ENCODE measurements around the gene RNF223.

RNF223 gene

GRCh38 chr1:1063261-1063944 lies 10.7 kb downstream of the RNF223 start:
- DNase-seq (ENCODE audit: low read depth): no peak
- no peak overlapping the region for H3K4me3 ChIP-seq (ENCODE audit: low read length)
- no peak for TF ChIP-seq CTCF (conservative IDR thresholded peaks at IDR 0.05; ENCODE audit: low read length)

GRCh38 chr1:1062348-1063163 lies 11.6 kb downstream of the RNF223 start:
- no peak for DNase-seq (ENCODE audit: low read depth)
- no peak overlapping the region for H3K4me3 ChIP-seq (ENCODE audit: low read length)
- TF ChIP-seq CTCF (conservative IDR thresholded peaks at IDR 0.05; ENCODE audit: low read length): no peak

GRCh38 chr1:1061682-1062345 lies 12.3 kb downstream of the RNF223 start:
- H3K4me3 ChIP-seq (ENCODE audit: low read length): no peak overlapping the region
- TF ChIP-seq CTCF (conservative IDR thresholded peaks at IDR 0.05; ENCODE audit: low read length): no peak

GRCh38 chr1:1060281-1061000 lies 13.7 kb downstream of the RNF223 start:
- no peak for DNase-seq (ENCODE audit: low read depth)
- H3K4me3 ChIP-seq (ENCODE audit: low read length): no peak overlapping the region

More at GRCh38 chr1:1061682-1062345, 12.3 kb downstream of the RNF223 start:
- DNase-seq (ENCODE audit: low read depth): no peak

GRCh38 chr1:1059494-1060280 lies 14.4 kb downstream of the RNF223 start:
- peak overlapping the region; percentile 50 for H3K4me3 ChIP-seq (ENCODE audit: low read length)
- no peak for TF ChIP-seq CTCF (conservative IDR thresholded peaks at IDR 0.05; ENCODE audit: low read length)
- peak; percentile 66 for DNase-seq (ENCODE audit: low read depth)

More at GRCh38 chr1:1060281-1061000, 13.7 kb downstream of the RNF223 start:
- TF ChIP-seq CTCF (conservative IDR thresholded peaks at IDR 0.05; ENCODE audit: low read length): no peak

GRCh38 chr1:1058921-1059493 lies 15.1 kb downstream of the RNF223 start:
- DNase-seq (ENCODE audit: low read depth): no peak
- no peak for TF ChIP-seq CTCF (conservative IDR thresholded peaks at IDR 0.05; ENCODE audit: low read length)
- H3K4me3 ChIP-seq (ENCODE audit: low read length): peak overlapping the region; percentile 50
